ENCODE data around the gene CADPS2. TPM values are rescaled to one million over a fixed set of nuclear protein-coding genes. Genes with fewer than 3 reads are reported as not detected.

The CADPS2 gene
- total and polyA plus RNA-seq, 10 of the 15 experiments (the other 5 are each of a cell fraction or from before 2014, with no cell fraction given): 0.05 to 7.5 (median 0.25) TPM

GRCh38 chr7:122643250-122643649, 243.0 kb downstream of the CADPS2 start (continued):
- peak in 1 of 2 experiments; percentile 23; a peak in 1 of 4 replicates for TF ChIP-seq IKZF2 (IDR thresholded peaks at IDR 0.05)
- no peak for TF ChIP-seq CREM (IDR thresholded peaks at IDR 0.05; ENCODE audit: low read depth)
- TF ChIP-seq SPI1 (IDR thresholded peaks at IDR 0.05; ENCODE audit: borderline replicate concordance, insufficient read depth, low read depth, low read length): no peak
- no peak for TF ChIP-seq POLR2AphosphoS5 (IDR thresholded peaks at IDR 0.05; ENCODE audit: low read length)

- no TSS peak for BruUV-seq (replicated peaks)
- ChIA-PET CTCF (interaction anchor here (0.6 to 2.9 kb wide), 13 partner anchors 9 to 308 kb away, joined by 3 to 21 read pairs (median 5); no protein-coding TSS in a partner anchor), RAD21 (ENCODE audit: unreplicated experiment) (interaction anchor here (0.8 to 5.1 kb wide), 22 partner anchors 9 to 165 kb away, joined by 3 to 36 read pairs (median 6); no protein-coding TSS in a partner anchor), SMC1A (ENCODE audit: uncharacterized antibody, unreplicated experiment) (interaction anchor here (0.6 to 4.9 kb wide), 26 partner anchors 9 to 164 kb away, joined by 3 to 31 read pairs (median 4); no protein-coding TSS in a partner anchor), POLR2A (interaction anchor here (0.7 to 2.2 kb wide), 18 partner anchors 9 to 109 kb away, joined by 3 to 10 read pairs (median 4); no protein-coding TSS in a partner anchor)
- Histone ChIP-seq H3K4me3 (no peak overlapping the region), H3K79me2 (ENCODE audit: control insufficient read depth, insufficient read depth, low read length) (no peaks in the 10 kb centered on the region), H3K4me1 (ENCODE audit: control insufficient read depth, insufficient read depth, low read length) (no peaks in the 10 kb centered on the region), H3K36me3 (ENCODE audit: control insufficient read depth in 2 of 2, insufficient read depth in 2 of 2, low read length in 1 of 2) (no peaks in the 10 kb centered on the region), H3K9ac (ENCODE audit: control insufficient read depth, insufficient read depth, low read length) (no peak overlapping the region), H2AFZ (ENCODE audit: control insufficient read depth, low read depth, low read length) (no peak overlapping the region), H3K27ac (ENCODE audit: control insufficient read depth, insufficient read depth) (no peak overlapping the region), H4K20me1 (ENCODE audit: control insufficient read depth, insufficient read depth) (no peaks in the 10 kb centered on the region), H3K4me2 (ENCODE audit: control insufficient read depth, insufficient read depth) (no peak overlapping the region), H3K9me3 (replicated peaks; ENCODE audit: control insufficient read depth, insufficient read depth, low read length) (no peaks in the 10 kb centered on the region; the same call in 2 of the 3 replicates), H3K27me3 (replicated peaks in 1 of 2; ENCODE audit: control insufficient read depth in 2 of 2, insufficient read depth in 2 of 2, low read length in 1 of 2) (no peaks in the 10 kb centered on the region)
- in situ Hi-C loops (cut with MboI): no loop called here
- DNase-seq (ENCODE audit: low read depth, low spot score) (no peak), FAIRE-seq (no peak), ATAC-seq (peak; percentile 56)
- intact Hi-C loops (cut with micrococcal nuclease; ENCODE audit: unreplicated experiment): loop anchor here (10.0 kb wide), 1 partner anchor 1254 kb away; no protein-coding TSS in a partner anchor
- WGBS (ENCODE audit: insufficient coverage, insufficient replicate concordance, low lambda C conversion rate, missing lambda C conversion rate): 6% methylated on average over 2 of the region's 2 CpGs
- TF ChIP-seq MYC (IDR thresholded peaks at IDR 0.05; ENCODE audit: insufficient read depth, insufficient read length, insufficient replicate concordance, low read length, severe bottlenecking) (no peak), MLLT1 (IDR thresholded peaks at IDR 0.05) (0 out of 2 replicates have a peak, but pooled peaks have one; percentile 7), GATAD2B (conservative IDR thresholded peaks at IDR 0.05; ENCODE audit: low read depth) (peak; percentile 75; the same call in 1 of the 2 replicates), ZNF622 (IDR thresholded peaks at IDR 0.05) (no peak), ZNF274 (IDR thresholded peaks at IDR 0.05; ENCODE audit: insufficient read depth, insufficient read length) (no peak), TAF1 (IDR thresholded peaks at IDR 0.05; ENCODE audit: borderline replicate concordance, low read depth, low read length) (no peak), IKZF2 (IDR thresholded peaks at IDR 0.05) (0 out of 4 replicates have a peak, but pooled peaks have one; percentile 13 to 29), BACH1 (IDR thresholded peaks at IDR 0.05; ENCODE audit: borderline replicate concordance) (no peak), CREM (IDR thresholded peaks at IDR 0.05; ENCODE audit: low read depth) (no peak), BCLAF1 (IDR thresholded peaks at IDR 0.05) (no peak), SP1 (IDR thresholded peaks at IDR 0.05; ENCODE audit: low read depth, low read length) (no peak), MTA3 (IDR thresholded peaks at IDR 0.05; ENCODE audit: borderline replicate concordance, low read length) (no peak), WRNIP1 (IDR thresholded peaks at IDR 0.05; ENCODE audit: borderline replicate concordance, low read depth, low read length) (0 out of 2 replicates have a peak, but pooled peaks have one; percentile 75)
These were observed 247.8 kb downstream of the CADPS2 start for GRCh38 chr7:122638459-122638858.
